Measurements from ENCODE around the gene ZNF569. TPM values are rescaled to one million over a fixed set of nuclear protein-coding genes. Genes with fewer than 3 reads are reported as not detected.

Gene ZNF569
- total and polyA plus RNA-seq, 2 of the 13 experiments (the other 11 are each of a cell fraction or from before 2014, with no cell fraction given), result 1.4 to 5.7 TPM

DNA sequence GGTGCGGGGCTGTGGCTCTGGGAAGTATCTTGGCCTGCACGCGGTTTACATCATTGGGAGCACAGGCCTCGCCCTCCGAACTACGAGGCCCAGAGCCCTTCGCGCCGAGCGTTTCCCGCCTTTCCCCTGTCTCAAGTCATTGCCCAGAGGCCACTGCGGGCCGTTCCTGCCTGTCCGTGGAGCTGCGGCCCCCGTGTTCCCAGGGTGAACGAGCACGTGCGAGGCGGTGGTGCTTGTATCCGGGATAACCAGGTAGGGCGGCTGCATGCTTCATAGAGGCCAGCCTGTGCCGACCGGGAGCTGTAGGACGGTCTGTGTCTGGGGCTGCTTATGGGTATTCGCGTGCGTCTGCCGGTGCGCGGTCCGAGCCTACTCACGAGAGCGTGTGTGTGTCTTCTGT is 63.8 kb downstream of the ZNF569 start (continued):
- TF ChIP-seq ZBTB40 (IDR thresholded peaks at IDR 0.05) (no peak), ZBTB40 (CRISPR knock-in tag; IDR thresholded peaks at IDR 0.05) (no peak), THRA (CRISPR knock-in tag; IDR thresholded peaks at IDR 0.05; ENCODE audit: borderline replicate concordance) (no peak), ZNF879 (CRISPR knock-in tag; IDR thresholded peaks at IDR 0.05) (no peak), ZNF512 (CRISPR knock-in tag; IDR thresholded peaks at IDR 0.05) (no peak), ZBTB42 (CRISPR knock-in tag; IDR thresholded peaks at IDR 0.05) (no peak), ZNF414 (CRISPR knock-in tag; IDR thresholded peaks at IDR 0.05) (no peak), SMAD9 (CRISPR knock-in tag; IDR thresholded peaks at IDR 0.05) (no peak), AHR (CRISPR knock-in tag; IDR thresholded peaks at IDR 0.05) (no peak), ZFP37 (CRISPR knock-in tag; IDR thresholded peaks at IDR 0.05; ENCODE audit: borderline replicate concordance) (no peak), MYNN (CRISPR knock-in tag; IDR thresholded peaks at IDR 0.05; ENCODE audit: low read depth) (no peak), CHD2 (IDR thresholded peaks at IDR 0.05; ENCODE audit: low read depth, low read length) (no peak)
- TF ChIP-seq, protein P1, sequence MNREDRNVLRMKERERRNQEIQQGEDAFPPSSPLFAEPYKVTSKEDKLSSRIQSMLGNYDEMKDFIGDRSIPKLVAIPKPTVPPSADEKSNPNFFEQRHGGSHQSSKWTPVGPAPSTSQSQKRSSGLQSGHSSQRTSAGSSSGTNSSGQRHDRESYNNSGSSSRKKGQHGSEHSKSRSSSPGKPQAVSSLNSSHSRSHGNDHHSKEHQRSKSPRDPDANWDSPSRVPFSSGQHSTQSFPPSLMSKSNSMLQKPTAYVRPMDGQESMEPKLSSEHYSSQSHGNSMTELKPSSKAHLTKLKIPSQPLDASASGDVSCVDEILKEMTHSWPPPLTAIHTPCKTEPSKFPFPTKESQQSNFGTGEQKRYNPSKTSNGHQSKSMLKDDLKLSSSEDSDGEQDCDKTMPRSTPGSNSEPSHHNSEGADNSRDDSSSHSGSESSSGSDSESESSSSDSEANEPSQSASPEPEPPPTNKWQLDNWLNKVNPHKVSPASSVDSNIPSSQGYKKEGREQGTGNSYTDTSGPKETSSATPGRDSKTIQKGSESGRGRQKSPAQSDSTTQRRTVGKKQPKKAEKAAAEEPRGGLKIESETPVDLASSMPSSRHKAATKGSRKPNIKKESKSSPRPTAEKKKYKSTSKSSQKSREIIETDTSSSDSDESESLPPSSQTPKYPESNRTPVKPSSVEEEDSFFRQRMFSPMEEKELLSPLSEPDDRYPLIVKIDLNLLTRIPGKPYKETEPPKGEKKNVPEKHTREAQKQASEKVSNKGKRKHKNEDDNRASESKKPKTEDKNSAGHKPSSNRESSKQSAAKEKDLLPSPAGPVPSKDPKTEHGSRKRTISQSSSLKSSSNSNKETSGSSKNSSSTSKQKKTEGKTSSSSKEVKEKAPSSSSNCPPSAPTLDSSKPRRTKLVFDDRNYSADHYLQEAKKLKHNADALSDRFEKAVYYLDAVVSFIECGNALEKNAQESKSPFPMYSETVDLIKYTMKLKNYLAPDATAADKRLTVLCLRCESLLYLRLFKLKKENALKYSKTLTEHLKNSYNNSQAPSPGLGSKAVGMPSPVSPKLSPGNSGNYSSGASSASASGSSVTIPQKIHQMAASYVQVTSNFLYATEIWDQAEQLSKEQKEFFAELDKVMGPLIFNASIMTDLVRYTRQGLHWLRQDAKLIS (CRISPR knock-in tag; IDR thresholded peaks at IDR 0.05), result no peak

Measured in HepG2 (cell line).